AG08395 (cell line): ENCODE measurements around the gene KLHL20.
"Not testable (repeated sequence)": the region's sequence is repeated elsewhere in the genome, so short reads cannot be mapped to it uniquely, and the experiment has no call there.

Experiments
- DNase-seq: peaks from one replicate; pipeline ENCODE4 v3.0.0; 2012; ENCODE audit warnings: mixed read lengths, low spot score

KLHL20 gene

GRCh38 chr1:173749137-173749536 is 34.4 kb downstream of the KLHL20 start:
- no peak for DNase-seq

- DNase-seq, result no peak
Measured at GRCh38 chr1:173753830-173754229, 39.0 kb downstream of the KLHL20 start.

- DNase-seq, result no peak
Measured at GRCh38 chr1:173757666-173758065, 42.9 kb downstream of the KLHL20 start.

DNA sequence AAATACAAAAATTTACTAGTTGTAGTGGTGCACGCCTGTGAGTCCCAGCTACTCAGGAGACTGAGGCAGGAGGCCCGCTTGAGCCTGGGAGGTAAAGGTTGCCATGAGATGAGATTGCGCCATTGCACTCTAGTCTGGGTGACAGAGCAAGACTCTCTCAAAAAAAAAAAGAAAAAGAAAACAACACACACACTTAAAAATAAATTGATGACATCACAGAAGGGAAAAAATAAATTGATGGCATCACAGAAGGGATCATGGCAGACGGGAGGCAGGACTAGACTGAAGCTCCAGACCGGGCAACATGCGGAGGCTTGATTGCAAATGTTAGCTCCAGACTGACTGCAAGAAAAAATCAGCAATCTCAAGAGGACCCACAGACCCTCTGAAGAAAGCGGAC is 43.3 kb downstream of the KLHL20 start:
- DNase-seq, result no peak

- DNase-seq, result no peak
Measured at GRCh38 chr1:173758980-173759379, 44.2 kb downstream of the KLHL20 start.

GRCh38 chr1:173764331-173764730 is 49.5 kb downstream of the KLHL20 start:
- DNase-seq, result not testable (repeated sequence)

DNA sequence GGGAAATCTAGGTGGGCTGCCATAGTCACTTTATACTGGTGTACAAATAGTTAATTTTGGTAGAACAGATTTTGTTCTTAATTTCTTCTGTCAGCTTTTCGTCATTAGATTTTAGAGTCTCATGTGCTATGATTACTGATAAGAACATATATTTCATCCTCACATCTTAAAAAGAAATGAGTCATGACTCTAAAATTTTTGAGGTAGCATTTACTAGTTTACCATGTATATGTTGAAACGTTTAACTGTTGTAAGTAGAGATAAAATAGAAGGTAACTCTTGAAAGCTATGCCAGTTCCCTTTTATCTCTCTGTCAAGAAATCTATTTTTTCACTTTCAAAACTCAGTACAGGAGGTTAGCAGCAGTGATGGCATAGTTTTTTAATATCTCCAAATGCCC is 53.4 kb downstream of the KLHL20 start:
- no peak for DNase-seq

DNA sequence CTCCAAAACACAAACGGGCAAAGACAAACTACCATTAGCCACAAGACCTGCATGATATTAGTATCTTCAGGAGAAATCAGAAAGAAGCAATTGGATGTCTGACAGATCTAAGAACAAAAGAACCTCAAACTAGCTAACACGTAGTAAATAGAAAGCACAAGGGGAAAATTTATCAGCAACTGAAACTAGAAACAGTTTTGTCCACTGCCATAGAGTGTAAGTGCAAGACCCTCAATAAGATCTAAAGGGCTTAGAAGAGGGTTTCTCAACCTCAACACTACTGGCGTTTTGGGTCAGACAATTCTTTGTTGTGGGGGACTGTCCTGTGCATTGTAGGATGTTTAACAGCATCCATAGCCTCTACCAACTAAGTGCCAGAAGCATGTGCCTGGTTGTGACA is 54.0 kb downstream of the KLHL20 start:
- DNase-seq, result no peak

GRCh38 chr1:173770330-173770729 is 55.5 kb downstream of the KLHL20 start:
- DNase-seq, result not testable (repeated sequence)

- DNase-seq, result no peak
Measured at GRCh38 chr1:173771560-173771959, 56.8 kb downstream of the KLHL20 start.

DNA sequence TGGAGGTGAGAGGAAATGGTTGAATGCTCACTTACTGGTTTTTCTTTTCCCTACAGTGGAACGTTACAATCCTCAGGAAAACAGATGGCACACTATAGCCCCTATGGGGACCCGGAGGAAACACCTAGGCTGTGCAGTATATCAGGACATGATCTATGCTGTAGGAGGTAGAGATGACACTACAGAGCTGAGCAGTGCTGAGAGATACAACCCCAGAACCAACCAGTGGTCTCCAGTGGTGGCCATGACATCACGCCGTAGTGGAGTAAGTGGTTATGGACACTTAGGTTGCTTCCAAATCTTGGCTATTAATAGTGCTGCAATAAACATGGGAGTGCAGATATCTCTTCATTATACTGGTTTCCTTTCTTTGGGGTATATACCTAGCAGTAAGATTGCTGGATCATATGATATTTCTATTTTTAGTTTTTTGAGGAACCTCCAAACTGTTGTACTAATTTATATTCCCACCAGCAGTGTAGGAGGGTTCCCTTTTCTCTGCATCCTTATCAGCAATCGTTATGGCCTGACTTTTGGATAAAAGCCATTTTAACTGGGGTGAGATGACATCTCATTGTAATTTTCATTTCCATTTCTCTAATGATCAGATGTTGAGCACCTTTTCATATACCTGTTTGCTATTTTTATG is 60.9 kb downstream of the KLHL20 start:
- DNase-seq, result no peak

- no peak for DNase-seq
Measured at GRCh38 chr1:173779936-173780335, 65.2 kb downstream of the KLHL20 start.

DNA sequence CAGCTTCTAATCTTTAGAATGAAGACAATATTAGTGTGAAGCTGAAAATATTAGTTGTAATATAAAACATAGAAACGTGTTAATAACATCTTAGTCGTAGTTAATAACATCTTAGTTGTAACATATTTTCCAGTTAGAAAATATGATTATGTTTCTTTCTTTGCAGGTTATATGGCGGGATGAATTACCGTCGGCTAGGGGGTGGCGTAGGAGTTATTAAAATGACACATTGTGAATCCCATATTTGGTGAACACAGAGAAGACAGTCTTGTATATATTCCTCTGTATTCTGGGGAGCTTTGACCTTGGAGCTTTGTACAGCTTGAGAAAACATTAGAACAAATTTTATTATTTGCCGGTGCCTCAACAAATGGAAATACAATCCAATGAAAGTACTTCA is 70.2 kb downstream of the KLHL20 start:
- no peak for DNase-seq

- DNase-seq, result no peak
Measured at GRCh38 chr1:173789841-173790240, 75.1 kb downstream of the KLHL20 start.

DNA sequence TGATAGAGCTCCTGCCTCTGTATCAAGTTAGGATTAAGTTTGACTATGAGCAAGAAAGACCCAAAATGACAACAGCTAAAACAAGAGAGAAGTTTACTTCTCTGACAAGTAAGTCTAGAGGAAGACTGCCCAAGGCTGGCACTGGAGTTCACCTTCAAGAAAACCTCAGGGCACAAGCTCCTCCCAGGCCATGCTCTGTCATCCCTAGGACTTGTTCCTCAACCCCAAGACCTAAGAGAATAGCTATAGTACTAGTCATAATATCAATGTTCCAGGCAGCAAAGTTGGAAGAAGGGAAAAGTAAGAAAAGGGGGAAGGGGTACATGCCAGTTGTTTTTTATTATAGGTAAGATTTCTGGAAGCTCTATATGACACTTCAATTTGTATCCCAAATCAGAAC is 83.3 kb downstream of the KLHL20 start:
- DNase-seq, result peak; percentile 7

- DNase-seq, result not testable (repeated sequence)
Measured at GRCh38 chr1:173799995-173800394, 85.2 kb downstream of the KLHL20 start.

- DNase-seq, result no peak
Measured at GRCh38 chr1:173802961-173803360, 88.2 kb downstream of the KLHL20 start.

- DNase-seq, result not testable (repeated sequence)
Measured at GRCh38 chr1:173813654-173814053, 98.9 kb downstream of the KLHL20 start.

GRCh38 chr1:173818459-173818858 is 103.7 kb downstream of the KLHL20 start:
- no peak for DNase-seq

GRCh38 chr1:173821680-173822079 is 106.9 kb downstream of the KLHL20 start:
- no peak for DNase-seq

DNA sequence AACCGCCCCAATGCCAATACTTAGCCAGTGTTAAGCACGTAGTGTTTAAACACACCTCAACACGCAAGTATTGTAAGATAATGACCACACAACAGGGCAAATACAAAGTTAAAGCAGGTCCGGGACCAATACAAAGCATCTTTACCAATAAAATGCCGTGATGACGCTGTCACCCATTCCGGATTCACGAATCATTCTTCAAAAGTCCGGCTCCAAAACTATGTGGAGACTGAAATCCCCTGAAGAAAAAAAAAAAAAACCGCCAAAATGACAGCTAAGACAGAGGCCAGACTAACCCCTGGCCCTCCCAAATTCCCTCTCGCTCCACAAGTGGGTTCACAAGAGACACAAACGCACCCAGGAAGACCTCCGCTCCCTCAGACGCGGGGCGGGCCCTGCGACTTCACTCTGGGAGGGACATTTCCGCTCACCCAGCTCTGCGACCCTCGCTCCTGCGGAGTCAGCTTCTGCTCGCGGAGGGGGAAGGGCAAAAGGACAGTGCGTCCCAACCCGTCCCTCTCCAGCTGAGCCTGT is 109.1 kb downstream of the KLHL20 start:
- DNase-seq, result no peak

DNA sequence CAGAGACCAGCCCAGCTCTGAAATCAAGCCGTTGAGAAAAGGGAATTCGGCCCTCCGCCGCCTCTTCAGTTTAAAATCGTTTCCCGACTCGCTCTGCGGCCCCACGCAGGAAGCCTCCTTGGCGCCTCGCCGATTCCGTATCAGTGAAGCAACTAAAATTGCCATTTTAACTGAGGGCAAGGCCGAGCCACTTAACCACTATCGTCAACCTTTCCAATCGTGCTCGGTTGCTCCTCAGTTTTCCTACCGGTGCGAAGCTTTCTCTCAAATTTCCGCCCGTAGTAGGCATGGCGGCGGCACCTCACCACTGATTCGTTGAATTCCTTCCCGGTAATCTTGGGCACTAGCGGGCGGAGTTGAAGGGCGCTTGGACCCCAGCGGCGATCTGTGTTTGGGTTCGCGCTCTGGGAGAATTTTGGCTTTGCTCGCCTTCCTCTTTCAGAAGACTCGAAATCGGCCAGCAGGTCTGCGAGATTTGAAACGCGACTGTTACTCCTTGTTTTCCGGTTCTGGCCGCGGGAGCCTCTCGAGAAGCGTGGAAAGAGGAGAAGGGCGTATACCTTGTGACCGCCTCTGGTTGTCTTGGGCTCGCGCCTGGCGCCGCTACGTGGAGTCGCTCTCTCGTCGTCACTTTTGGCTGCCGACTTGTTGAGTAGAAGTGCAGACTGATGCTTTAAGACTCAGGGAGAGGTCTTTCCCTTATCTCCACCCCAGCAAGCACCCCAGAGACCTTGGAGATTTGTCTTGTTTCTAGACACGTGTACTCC is 109.7 kb downstream of the KLHL20 start, which contains the start of the genes CENPL and DARS2:
TSS of gene CENPL (minus strand) at position 569 of the 767 bp plus-strand sequence. CDS start 13,584 bp downstream, outside the sequence.
TSS of gene DARS2 (plus strand) at position 359 of the 767 bp plus-strand sequence. CDS start 557 bp downstream, outside the sequence.
- peak; percentile 95 for DNase-seq

DNA sequence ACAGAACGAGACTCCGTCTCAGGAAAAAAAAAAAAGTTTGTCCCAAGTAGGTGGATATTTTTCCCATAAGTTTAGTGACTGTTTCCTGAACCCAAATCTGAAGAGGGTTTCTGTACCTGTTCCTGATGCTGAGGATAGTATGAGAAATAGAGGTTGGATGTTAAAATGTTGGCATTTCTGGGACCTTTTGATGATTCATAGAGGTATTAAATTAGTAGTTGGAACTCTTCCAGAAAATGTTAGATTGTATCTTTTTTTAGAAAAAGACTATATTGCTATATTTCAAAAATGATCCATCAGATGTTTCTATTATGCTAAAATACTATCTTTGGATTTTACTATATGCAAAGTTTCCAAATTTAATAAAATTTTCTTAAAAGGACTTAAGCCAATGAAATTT is 112.8 kb downstream of the KLHL20 start:
- no peak for DNase-seq
